HG03175 (cell line): ENCODE data around the gene EHD2.
"Not testable (repeated sequence)": the region's sequence is repeated elsewhere in the genome, so short reads cannot be mapped to it uniquely, and the experiment has no call there.

ENCODE experiments used
- ATAC-seq: cut with Tn5 transposase; IDR thresholded peaks from one replicate; pipeline ENCODE4 v1.9.1; 2021; ENCODE audit warnings: mild to moderate bottlenecking, moderate library complexity; ENCODE audit not compliant: unreplicated experiment

EHD2 gene, protein sequence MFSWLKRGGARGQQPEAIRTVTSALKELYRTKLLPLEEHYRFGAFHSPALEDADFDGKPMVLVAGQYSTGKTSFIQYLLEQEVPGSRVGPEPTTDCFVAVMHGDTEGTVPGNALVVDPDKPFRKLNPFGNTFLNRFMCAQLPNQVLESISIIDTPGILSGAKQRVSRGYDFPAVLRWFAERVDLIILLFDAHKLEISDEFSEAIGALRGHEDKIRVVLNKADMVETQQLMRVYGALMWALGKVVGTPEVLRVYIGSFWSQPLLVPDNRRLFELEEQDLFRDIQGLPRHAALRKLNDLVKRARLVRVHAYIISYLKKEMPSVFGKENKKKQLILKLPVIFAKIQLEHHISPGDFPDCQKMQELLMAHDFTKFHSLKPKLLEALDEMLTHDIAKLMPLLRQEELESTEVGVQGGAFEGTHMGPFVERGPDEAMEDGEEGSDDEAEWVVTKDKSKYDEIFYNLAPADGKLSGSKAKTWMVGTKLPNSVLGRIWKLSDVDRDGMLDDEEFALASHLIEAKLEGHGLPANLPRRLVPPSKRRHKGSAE

DNA sequence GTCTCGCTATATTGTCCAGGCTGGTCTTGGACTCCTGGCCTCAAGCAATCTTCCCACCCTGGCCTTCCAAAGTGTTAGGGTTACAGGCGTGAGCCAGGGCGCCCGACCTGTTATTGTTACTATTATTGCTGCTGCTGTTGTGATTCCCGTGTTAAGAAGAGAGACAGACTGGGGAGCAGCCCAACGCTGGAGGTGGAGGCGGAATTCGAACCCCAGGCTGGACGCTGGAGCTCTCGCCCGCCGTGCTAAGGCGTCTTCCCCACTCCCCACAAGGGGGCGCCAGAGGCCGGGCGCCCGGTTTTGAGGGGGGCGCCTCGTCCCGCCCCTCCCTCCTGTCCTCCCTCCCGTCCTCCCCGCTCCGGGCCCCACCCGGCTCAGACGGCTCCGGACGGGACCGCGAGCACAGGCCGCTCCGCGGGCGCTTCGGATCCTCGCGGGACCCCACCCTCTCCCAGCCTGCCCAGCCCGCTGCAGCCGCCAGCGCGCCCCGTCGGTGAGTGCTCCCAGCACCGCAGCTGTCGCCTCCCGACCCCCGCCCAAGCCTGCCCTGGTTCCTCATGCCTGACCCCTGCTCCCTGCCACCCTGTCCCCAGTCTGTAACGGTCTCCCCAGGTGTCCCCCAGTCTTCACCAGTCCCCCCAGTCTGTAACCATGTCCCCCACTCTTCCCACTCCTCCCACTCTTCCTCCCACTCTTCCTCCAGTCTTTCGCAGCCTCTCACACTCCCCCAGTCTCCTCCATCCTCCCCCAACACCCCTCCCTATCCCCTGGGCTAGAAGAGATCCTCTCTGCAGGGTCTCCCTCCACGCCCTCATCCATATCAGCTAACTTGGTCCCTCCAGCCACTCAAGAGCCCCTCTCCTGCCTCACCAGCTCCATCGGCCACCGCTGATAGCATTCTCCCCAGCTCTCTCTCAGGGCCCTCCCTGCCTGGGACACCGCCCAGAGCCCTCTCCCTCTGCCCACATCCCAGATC lies at the start of gene EHD2:
TSS of gene EHD2 (plus strand) at position 377 of the 976 bp plus-strand sequence. CDS start 3,191 bp downstream, outside the sequence.
- no peak for ATAC-seq

DNA sequence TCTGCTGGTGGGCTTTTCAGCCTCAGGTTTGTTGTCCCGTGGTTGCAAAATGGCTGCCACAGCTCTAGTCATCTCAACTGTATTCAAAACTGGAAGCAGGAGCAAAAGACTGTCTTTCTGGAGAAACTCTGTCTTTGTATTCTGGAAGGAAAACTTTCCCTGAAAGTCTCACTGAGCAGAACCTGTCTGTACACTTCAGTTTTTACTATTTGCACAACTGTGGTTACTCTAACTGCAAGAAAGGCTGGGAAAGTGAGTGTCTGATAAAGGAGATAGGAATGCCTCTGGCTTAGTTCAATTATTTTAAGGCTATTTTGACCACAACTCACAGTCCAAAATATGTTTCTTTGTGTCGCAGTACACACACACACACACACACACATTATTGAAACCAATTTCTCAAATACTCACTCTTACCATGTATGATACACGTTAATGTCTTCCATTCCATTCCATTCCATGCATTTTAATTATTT lies 49.7 kb upstream of the EHD2 start:
- no peak for ATAC-seq

DNA sequence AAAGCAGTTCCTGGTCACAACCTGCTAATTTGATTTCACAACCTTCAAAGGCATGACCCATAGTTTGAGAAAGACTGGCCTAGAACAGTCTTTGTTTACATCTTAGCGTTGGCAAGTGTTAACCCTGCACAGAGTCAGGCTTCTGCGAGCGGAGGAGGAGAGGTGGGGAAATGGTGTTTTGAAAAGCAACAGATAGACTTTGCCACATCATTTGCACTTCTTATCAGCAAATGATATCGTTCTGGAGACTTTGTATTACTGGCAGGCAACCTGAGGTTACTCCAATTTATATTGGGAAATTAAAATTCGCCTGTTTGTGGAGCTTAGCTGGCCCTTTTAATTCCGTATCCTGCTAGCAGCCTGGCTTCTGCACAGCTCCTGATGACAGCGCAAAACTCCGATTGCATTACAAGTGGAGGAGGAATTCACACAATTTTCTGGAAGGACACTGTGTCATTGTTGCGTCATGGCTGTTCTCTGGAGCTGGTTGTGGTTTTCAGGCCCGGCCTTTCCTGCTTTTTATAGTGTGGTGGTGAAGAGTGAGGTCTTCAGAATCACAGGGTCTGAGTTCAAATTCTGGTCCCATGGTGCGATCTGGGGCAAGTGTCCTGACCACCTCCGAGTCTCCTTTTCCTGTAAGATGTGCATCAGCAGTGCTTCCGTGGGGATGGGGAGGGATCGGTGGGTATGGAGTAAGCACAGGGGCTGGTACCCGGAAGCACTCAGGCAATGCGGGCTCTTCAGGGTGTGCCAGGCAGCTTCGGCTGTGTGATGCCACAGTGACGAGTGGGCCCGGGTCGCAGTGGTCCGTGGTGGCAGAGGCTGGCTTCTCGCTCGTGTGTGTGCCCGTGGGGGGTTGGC lies 49.1 kb upstream of the EHD2 start:
- ATAC-seq, result no peak

DNA sequence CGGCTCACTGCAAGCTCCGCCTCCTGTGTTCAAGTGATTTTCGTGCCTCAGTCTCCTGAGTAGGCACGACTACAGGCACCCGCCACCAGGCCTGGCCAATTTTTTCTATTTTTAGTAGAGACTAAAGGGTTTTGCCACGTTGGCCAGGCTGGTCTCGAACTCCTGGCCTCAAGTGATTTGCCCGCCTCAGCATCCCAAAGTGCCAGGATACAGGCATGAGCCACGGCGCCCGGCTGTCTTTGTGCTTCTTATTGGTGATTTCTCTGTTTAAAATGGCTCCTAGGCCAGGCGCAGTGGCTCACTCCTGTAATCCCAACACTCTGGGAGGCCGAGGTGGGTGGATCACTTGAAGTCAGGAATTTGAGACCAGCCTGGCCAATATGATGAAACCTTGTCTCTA lies 44.7 kb upstream of the EHD2 start:
- ATAC-seq, result not testable (repeated sequence)

DNA sequence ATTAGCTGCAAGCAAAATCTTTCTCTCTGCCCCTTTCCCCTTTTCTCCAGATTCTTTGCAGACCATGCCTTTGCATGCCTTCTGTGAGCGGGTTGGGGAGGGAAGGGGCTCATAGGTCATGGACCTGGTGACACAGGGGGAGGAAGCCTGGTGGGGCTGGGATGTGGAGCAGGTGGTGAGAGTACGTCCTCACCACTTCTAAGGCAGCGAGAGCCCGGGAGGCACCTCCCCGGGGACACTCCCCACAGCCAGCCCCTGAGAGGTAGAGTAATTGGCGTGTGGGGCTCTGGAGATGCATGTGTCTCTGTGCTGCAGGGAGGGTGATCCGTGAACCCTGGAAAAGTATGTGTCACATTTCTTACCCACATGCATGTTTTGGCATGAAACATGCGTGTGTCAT lies 42.5 kb upstream of the EHD2 start:
- ATAC-seq, result no peak

DNA sequence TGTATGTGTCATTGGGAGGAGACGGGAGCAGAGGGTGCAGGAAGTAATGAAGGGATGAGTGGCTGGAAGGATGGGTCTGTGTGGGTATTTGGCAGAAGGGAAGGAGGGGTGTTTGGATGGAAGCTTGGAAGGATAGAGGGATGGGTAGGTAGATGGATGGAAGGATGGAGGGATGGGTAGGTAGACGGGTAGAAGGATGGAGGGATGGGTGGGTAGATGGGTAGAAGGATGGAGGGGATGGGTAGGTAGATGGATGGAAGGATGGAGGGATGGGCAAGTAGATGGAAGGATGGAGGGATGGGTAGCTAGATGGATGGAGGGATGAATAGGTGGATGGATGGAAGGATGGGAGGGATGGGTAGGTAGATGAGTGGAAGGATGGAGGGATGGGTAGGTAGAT lies 41.7 kb upstream of the EHD2 start:
- no peak for ATAC-seq

DNA sequence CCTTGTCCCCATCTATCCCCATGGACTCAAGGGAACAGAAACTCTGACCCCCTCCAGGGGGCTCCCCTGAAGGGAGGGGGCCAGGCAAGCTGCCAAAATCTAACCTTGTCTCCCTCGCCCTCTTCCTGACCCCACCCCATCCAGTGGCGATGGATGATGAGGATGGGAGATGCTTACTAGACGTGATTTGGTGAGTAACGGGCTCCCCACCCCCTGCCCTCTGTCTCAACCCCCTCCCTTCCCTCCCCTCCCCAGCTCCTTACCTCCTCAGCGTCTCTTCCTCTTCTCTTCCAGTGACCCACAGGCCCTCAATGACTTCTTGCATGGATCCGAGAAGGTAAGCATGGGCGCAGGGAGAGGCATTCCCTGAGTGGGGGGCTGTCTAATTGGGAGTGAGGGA lies 39.8 kb upstream of the EHD2 start:
- no peak for ATAC-seq

DNA sequence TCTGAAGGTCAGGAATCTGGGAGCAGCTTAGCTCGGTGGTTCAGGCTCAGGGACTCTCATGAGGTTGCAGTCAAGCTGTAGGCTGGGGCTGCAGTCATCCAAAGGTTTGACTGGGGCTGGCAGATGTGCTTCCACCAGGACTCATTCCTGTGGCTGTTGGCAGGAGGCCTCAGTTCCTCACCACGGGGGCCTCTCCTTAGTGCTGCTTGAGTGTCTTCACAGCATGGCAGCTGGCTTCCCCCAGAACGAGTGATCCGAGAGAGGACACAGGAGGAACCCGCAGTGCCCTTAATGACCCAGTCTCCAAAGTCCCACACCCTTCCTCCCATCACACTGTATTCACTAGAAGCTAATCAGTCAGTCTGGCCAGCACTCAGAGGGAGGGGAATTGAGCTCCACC lies 38.7 kb upstream of the EHD2 start:
- no peak for ATAC-seq

DNA sequence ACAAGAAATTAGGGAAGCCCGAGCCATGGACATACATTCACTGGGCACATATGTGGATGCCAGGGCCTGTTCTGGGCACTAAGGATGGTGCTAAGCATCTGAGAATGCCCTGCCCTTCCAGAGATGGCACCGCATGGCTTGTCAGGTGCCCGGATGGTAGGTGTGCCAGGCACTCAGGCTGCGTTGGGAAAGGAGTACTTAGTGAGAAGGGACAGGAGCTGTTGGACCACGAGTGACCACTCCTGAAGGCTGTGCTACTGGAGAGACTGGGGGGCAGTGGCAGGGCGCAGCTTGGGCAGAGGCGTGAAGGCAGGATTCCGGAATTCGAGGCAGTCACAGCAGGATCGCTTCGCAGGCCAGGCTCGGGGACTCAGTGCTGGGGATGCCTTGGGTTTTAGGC lies 38.0 kb upstream of the EHD2 start:
- no peak for ATAC-seq

DNA sequence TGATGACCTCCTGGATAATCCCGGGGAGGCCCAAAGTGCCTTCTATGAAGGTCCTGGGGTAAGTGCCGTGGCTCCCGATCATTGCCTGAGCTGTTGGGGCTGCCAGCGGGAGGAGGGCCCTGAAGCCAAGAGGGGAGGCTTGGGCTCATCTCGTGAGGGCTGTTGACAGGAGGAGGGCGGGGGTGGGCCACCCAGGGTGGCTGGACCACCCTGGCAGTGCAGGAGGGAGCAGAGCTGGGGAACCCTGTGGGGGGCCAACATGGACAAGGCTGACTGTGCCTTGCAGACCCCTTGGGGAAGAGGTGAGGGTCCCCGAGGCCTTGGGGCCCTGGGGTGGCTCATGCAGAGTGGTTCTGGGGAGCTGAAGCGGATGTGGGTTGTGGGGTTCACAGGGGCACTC lies 37.4 kb upstream of the EHD2 start:
- ATAC-seq, result no peak

DNA sequence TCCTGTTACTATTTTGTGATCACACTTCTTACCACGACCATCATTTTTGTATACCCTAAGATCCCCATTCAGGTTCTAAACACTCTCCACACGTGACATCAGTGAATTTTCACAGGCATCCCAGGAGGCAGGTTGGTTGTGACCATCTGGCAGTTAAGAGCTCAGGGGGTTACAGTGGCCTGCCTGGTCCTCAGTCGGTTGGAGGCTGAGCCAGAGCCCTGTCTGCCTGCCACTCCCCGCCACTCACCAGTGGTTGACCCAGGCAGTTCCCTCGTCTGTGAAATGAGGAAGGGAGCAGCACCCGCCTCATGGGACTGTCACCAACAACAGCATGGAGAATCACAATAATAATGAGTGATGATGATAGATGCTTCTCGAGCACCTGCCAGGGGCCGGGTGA lies 36.4 kb upstream of the EHD2 start:
- ATAC-seq, result no peak

DNA sequence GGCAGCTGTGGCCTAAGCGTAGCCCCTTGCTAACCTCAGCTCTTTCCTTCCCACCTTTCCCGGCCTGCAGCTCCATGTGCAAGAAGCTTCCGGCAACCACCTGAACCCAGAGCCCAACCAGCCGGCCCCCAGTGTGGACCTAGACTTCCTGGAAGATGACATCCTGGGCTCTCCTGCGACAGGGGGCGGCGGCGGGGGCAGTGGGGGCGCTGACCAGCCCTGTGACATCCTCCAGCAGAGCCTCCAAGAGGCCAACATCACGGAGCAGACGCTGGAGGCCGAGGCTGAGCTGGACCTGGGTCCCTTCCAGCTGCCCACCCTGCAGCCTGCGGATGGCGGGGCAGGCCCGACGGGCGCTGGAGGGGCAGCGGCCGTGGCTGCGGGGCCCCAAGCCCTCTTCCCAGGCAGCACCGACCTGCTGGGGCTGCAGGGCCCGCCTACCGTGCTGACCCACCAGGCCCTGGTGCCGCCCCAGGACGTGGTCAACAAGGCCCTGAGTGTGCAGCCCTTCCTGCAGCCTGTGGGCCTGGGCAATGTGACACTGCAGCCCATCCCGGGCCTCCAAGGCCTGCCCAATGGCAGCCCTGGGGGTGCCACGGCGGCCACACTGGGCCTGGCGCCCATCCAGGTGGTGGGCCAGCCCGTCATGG lies 33.8 kb upstream of the EHD2 start:
- no peak for ATAC-seq

DNA sequence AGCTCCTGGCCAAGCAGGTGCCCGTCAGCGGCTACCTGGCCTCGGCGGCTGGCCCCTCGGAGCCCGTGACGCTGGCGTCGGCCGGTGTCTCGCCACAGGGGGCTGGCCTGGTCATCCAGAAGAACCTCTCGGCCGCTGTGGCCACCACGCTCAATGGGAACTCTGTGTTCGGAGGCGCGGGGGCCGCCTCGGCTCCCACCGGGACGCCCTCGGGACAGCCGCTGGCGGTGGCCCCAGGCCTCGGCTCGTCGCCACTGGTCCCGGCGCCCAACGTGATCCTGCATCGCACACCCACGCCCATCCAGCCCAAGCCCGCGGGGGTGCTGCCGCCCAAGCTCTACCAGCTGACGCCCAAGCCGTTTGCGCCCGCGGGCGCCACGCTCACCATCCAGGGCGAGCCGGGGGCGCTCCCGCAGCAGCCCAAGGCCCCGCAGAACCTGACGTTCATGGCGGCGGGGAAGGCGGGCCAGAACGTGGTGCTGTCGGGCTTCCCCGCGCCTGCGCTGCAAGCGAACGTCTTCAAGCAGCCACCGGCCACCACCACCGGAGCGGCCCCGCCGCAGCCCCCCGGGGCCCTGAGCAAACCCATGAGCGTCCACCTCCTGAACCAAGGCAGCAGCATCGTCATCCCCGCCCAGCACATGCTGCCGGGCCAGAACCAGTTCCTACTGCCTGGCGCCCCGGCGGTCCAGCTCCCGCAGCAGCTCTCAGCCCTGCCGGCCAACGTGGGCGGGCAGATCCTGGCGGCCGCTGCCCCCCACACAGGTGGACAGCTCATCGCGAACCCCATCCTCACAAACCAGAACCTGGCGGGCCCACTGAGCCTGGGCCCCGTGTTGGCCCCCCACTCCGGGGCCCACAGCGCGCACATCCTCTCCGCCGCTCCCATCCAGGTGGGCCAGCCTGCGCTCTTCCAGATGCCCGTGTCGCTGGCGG lies 33.0 kb upstream of the EHD2 start:
- ATAC-seq, result no peak

DNA sequence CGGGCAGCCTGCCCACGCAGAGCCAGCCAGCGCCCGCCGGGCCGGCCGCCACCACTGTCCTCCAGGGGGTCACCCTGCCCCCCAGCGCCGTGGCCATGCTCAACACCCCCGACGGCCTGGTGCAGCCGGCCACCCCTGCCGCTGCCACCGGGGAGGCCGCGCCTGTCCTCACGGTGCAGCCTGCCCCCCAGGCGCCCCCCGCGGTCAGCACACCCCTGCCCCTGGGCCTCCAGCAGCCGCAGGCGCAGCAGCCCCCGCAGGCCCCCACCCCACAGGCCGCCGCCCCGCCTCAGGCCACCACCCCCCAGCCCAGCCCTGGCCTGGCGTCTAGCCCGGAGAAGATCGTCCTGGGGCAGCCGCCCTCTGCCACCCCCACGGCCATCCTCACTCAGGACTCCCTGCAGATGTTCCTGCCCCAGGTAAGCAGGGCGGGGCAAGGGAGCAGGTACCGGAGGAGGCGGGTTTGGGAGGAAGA lies 32.3 kb upstream of the EHD2 start:
- no peak for ATAC-seq

DNA sequence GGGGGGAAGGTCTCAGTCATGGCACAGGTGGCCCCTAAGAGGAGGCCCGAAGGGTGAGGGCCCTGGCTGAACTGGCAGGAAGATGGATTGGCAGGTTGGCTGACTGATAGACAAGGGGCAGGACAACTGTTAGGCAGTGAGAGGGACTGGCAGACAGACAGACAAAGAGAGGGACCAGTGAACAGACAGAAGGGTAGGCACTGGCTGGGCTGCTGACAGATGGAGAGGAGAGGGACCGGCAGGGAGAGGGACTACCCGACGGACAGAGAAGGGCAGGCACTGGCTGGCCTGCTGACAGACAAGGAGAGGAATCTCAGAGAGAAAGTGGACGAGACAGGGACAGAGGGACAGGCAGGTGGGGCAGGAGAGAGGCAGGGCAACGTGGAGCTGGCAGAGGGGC lies 31.8 kb upstream of the EHD2 start:
- no peak for ATAC-seq

DNA sequence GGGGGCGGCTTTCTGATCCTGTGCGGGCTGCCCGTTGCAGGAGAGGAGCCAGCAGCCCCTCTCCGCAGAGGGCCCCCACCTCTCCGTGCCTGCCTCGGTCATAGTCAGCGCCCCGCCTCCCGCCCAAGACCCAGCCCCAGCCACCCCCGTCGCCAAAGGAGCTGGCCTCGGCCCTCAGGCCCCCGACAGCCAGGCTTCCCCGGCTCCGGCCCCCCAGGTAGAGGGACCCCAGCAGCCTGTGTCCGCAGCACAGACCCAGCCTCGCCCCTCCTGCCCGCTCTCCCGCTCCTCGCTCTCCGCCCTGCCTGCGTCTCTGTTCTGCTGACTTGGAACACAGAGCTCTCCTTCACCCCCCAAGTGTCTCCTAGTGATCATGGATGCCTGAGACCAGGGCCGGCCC lies 31.3 kb upstream of the EHD2 start:
- ATAC-seq, result no peak

DNA sequence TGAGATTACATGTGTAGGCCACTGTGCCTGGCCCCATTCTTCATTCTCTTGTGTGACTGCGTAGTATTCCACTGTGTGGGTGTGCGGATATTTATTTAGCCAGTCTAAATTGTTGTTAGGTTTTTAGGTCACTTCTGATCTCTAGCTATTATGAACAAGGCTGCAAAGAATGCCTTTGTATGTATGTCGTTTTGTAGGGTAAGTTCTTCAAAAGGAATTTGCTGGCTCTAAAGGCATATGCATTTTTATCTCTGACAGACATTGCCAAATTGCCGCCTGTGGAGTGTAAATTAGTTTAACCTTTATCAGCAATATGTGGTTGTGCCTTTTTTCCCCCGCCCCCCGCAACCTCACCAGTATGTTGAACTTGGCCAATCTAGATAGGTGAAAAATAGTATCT lies 30.3 kb upstream of the EHD2 start:
- no peak for ATAC-seq

DNA sequence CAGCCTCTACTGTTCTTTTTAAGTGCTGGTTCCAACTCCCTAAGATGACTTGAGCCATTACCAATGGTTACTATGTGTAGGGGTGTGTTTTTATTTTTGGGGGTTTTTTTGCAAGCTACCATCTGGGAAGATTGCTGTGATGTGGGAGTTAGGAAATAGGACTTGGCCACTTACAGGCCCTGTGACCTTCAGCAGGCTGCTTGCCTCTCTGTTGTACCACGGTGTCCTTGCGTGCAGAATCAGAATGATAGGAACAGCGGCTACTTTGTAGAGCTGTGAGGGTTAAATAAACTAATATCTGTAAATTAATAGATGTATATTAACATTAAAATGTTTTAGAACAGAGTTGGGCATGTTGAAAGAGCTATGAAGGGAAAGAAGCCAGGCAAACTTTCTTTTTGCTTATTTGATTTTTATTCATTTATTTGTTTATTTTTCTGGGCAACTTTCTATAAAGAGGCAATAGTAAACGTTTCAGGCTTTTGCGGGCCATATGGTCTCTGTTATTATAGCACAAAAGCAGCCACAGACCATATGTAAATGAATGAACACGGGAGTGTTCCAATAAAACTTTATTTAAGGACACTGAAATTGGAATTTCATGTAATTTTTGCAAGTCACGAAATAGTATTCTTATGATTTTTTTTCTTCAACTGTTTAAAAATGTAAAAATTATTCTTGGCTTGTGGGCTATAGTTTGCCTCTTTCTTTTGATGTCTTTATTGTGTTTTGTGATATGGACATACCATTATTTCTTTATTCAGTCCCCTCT lies 26.4 kb upstream of the EHD2 start:
- ATAC-seq, result no peak
